CD14-positive monocyte (primary cell): ENCODE results near the gene AHNAK2. TPM values are rescaled to one million over a fixed set of nuclear protein-coding genes. Genes with fewer than 3 reads are reported as not detected.

ENCODE experiments used
- DNase-seq, 3 donors: peaks; one replicate each; pipeline ENCODE4 v3.0.0-alpha.2; 2011 to 2022
- H2AFZ ChIP-seq: 2 replicates; pipeline ENCODE4 v1.6.0; 2012; ENCODE audit warnings: mild to moderate bottlenecking, low read depth, low read length, inconsistent platforms; ENCODE audit not compliant: insufficient read depth, poor library complexity, severe bottlenecking
- H3K27ac ChIP-seq, 2 donors: 1 replicate in 1 of 2; 2 replicates in 1 of 2; pipeline ENCODE4 v1.5.1; 2012 to 2013; ENCODE audit warnings: low read length in 2 of 2, control low read depth in 1 of 2, inconsistent platforms in 1 of 2, low read depth in 1 of 2, mild to moderate bottlenecking in 1 of 2
- H3K27me3 ChIP-seq, 2 donors: one replicate each; pipeline versions ENCODE4 v1.6.0 to v1.6.1; 2011 to 2013; ENCODE audit warnings: low read length in 2 of 2; ENCODE audit not compliant: control insufficient read depth in 2 of 2, insufficient read depth in 2 of 2
- H3K36me3 ChIP-seq, 2 donors: replicated peaks in 1 of 2; 1 replicate in 1 of 2; 2 replicates in 1 of 2; pipeline versions ENCODE4 v1.5.1 to v1.6.1; 2012 to 2013; ENCODE audit warnings: low read length in 2 of 2, control low read depth in 1 of 2, inconsistent platforms in 1 of 2, mild to moderate bottlenecking in 1 of 2; ENCODE audit not compliant: insufficient read depth in 2 of 2, control insufficient read depth in 1 of 2
- H3K4me1 ChIP-seq, 2 donors: 1 replicate in 1 of 2; 2 replicates in 1 of 2; pipeline versions ENCODE4 v1.5.1 to v1.6.1; 2012 to 2013; ENCODE audit warnings: low read length in 2 of 2, control low read depth in 1 of 2, inconsistent platforms in 1 of 2, mild to moderate bottlenecking in 1 of 2, moderate library complexity in 1 of 2; ENCODE audit not compliant: insufficient read depth in 2 of 2, control insufficient read depth in 1 of 2
- H3K4me2 ChIP-seq: replicated peaks from 2 replicates; pipeline ENCODE3; 2012; ENCODE audit warnings: low read length, moderate library complexity, mild to moderate bottlenecking; ENCODE audit not compliant: poor library complexity, severe bottlenecking; ENCODE audit errors: extremely low read depth
- H3K4me3 ChIP-seq, 3 experiments: fragments of 200-600 bp in 1 of 3; sonication (generic) in 1 of 3; replicated peaks in 1 of 3; 1 replicate in 2 of 3; 2 replicates in 1 of 3; pipeline ENCODE4 v1.5.1; 2011 to 2013; ENCODE audit warnings: low read length in 3 of 3, mild to moderate bottlenecking in 3 of 3, control low read depth in 2 of 3, low read depth in 2 of 3, inconsistent platforms in 1 of 3, moderate library complexity in 1 of 3
- H3K79me2 ChIP-seq: 2 replicates; pipeline ENCODE4 v1.6.0; 2012; ENCODE audit warnings: mild to moderate bottlenecking, control low read depth, inconsistent platforms, low read length, moderate library complexity; ENCODE audit not compliant: insufficient read depth
- H3K9ac ChIP-seq: 2 replicates; pipeline ENCODE4 v1.6.0; 2017; ENCODE audit warnings: low read length, mild to moderate bottlenecking; ENCODE audit not compliant: insufficient read depth, poor library complexity, severe bottlenecking
- H3K9me3 ChIP-seq, 2 donors: replicated peaks in 1 of 2; 1 replicate in 1 of 2; 2 replicates in 1 of 2; pipeline versions ENCODE4 v1.5.1 to v1.6.1; 2012 to 2013; ENCODE audit warnings: low read length in 2 of 2, control low read depth in 1 of 2; ENCODE audit not compliant: control insufficient read depth in 1 of 2, insufficient read depth in 1 of 2
- H4K20me1 ChIP-seq: 2 replicates; pipeline ENCODE4 v1.6.0; 2012; ENCODE audit warnings: mild to moderate bottlenecking, low read length, control low read depth, moderate library complexity; ENCODE audit not compliant: insufficient read depth
- H3K27ac Mint-ChIP-seq, 7 donors: one replicate each; pipeline ENCODE4 v1.8.0; 2020; ENCODE audit warnings: mild to moderate bottlenecking in 7 of 7, mixed read lengths in 7 of 7, moderate library complexity in 6 of 7, inconsistent platforms in 2 of 7
- H3K27me3 Mint-ChIP-seq, 3 donors: one replicate each; pipeline ENCODE4 v1.8.0; 2021 to 2022; ENCODE audit warnings: low read depth in 3 of 3, mild to moderate bottlenecking in 3 of 3, mixed read lengths in 3 of 3, moderate library complexity in 3 of 3, inconsistent platforms in 1 of 3
- H3K36me3 Mint-ChIP-seq, 2 donors: one replicate each; pipeline ENCODE4 v1.8.0; 2020; ENCODE audit warnings: mixed read lengths in 2 of 2, inconsistent platforms in 1 of 2, mild to moderate bottlenecking in 1 of 2
- H3K4me1 Mint-ChIP-seq: one replicate; pipeline ENCODE4 v1.8.0; 2020; ENCODE audit warnings: mild to moderate bottlenecking, mixed read lengths
- H3K4me3 Mint-ChIP-seq, 2 donors: one replicate each; pipeline ENCODE4 v1.8.0; 2020; ENCODE audit warnings: mild to moderate bottlenecking in 2 of 2, mixed read lengths in 2 of 2, moderate library complexity in 1 of 2
- H3K9me3 Mint-ChIP-seq, 7 donors: one replicate each; pipeline ENCODE4 v1.8.0; 2020 to 2022; ENCODE audit warnings: mixed read lengths in 7 of 7, mild to moderate bottlenecking in 6 of 7, moderate library complexity in 6 of 7, inconsistent platforms in 2 of 7
- CTCF ChIP-seq: fragments of 200-600 bp; IDR thresholded peaks from one replicate; pipeline ENCODE4 v1.8.0; 2022; ENCODE audit warnings: antibody characterized with exemption, mild to moderate bottlenecking
- WGBS: methylation state at CpG from one replicate; pipeline ENCODE4 v1.1.5; 2013; ENCODE audit warnings: missing lambda C conversion rate; ENCODE audit not compliant: insufficient coverage; 5-methylcytosine and 5-hydroxymethylcytosine counted together
- intact Hi-C, 2 donors: fragments of 100-400 bp; cut with micrococcal nuclease; formaldehyde crosslinking; loops; one replicate each; pipeline versions ENCODE4 v1.15.0 to v1.15.1; 2023
- polyA plus RNA-seq, 3 donors: library from polyadenylated mRNA; depleted of rRNA in 1 of 3; unstranded in 2 of 3; stranded (reverse) in 1 of 3; fragments of 300-500 nt in 2 of 3; fragments of >200 nt in 1 of 3; fragmentation: Illumina TruSeq in 2 of 3; gene quantifications; 1 replicate in 2 of 3; 2 replicates in 1 of 3; pipeline ENCODE4 v1.2.3, GENCODE V29; 2012 to 2021

AHNAK2 gene
- polyA plus RNA-seq, 3 donors: 0.01 TPM; not detected in 2

DNA sequence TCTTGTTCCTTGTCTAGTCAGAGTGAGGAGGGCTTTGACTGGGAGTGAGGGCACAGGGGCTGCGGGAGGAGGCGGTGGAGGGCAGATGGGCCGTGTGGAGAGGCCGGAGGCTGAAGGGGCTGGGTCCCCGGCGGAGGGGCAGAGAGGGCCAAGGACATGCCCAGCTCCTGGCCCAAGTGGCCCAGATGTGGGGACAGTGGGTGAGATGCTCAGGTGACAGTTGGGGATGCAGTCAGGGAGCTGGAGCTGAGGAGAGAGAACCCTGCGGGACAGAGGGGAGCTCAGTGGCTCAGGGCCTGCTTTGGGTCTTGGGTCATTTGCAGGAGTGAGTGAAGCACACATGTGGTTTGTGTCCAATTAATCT lies 80.0 kb downstream of the AHNAK2 start:
- peak overlapping the region in 1 of 7 donors; percentile 19 for H3K27ac Mint-ChIP-seq

DNA sequence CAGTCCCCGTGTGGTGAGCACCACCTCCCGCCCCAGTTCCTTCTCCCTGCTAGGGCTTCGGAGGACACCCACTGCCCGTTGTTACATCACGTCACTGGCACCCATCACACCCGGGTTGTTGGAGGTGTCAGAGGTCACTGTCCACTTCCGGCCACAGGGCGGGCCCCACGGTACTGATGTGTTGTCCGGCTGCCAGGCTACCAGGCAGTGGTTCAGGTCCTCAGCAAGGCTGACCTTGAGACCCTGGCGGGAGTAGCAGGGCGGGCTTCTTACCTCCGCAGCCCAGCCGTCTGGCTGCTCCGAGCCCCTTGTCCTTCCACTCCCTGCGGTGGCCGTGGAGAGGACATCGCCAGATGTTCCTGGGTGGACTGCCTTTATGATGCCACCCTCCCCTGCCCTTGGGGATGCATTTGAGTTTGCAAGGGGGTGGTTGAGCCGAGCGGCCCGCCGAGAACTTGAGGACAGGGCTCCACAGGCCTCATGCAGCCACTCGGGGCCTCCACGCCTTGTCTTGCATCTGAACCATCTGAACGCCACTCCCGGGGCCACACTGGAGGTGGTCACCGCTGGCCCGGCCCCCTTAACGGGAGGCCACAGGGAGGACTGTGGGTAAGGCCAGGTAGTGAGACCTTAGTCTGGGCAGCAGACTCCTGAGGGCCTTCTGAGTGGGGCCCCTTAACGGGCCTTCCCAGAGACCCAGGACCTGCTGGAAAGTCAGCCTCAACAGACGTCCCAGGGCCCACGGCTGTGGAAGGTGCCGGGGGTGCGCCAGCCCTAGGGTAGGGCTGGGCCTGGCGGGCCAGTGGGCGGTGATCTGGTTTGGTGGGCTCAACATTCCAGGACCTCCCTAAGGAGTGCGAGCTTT lies 80.6 kb downstream of the AHNAK2 start:
- intact Hi-C loops: no loop called here
- no peaks in the 10 kb centered on the region for H3K9me3 ChIP-seq
- no peaks in the 10 kb centered on the region for H3K27me3 ChIP-seq
- H4K20me1 ChIP-seq: no peaks in the 10 kb centered on the region
- H3K4me2 ChIP-seq: no peak overlapping the region
- no peak for TF ChIP-seq CTCF
- H3K9me3 Mint-ChIP-seq: peaks cover 0 to 1% (median 0%) of the 10 kb centered on the region in 7 donors
- H3K27ac Mint-ChIP-seq: peak overlapping the region in 1 of 7 donors; percentile 19
- peak in 1 of 3 donors; percentile 1 for DNase-seq
- no peaks in the 10 kb centered on the region for H3K36me3 ChIP-seq
- no peaks in the 10 kb centered on the region for H3K36me3 Mint-ChIP-seq
- no peak overlapping the region for H3K4me3 Mint-ChIP-seq
- H3K79me2 ChIP-seq: no peaks in the 10 kb centered on the region
- H3K27ac ChIP-seq: no peak overlapping the region
- peaks cover 8 to 13% (median 9%) of the 10 kb centered on the region in 3 donors for H3K27me3 Mint-ChIP-seq
- no peaks in the 10 kb centered on the region for H3K4me1 ChIP-seq
- 94% methylated on average over 35 of the region's 37 CpGs for WGBS
- no peaks in the 10 kb centered on the region for H3K4me1 Mint-ChIP-seq
- no peak overlapping the region for H2AFZ ChIP-seq
- H3K4me3 ChIP-seq: no peak overlapping the region
- no peak overlapping the region for H3K9ac ChIP-seq

More for the DNA sequence above, 80.0 kb downstream of the AHNAK2 start:
- TF ChIP-seq CTCF: no peak
- Histone ChIP-seq H3K9ac (no peak overlapping the region), H3K27me3 (no peaks in the 10 kb centered on the region), H3K4me1 (no peaks in the 10 kb centered on the region), H3K79me2 (no peaks in the 10 kb centered on the region), H3K9me3 (no peaks in the 10 kb centered on the region), H4K20me1 (no peaks in the 10 kb centered on the region), H3K4me2 (no peak overlapping the region), H3K27ac (no peak overlapping the region), H2AFZ (no peak overlapping the region), H3K4me3 (no peak overlapping the region), H3K36me3 (no peaks in the 10 kb centered on the region)
- WGBS: 95% methylated on average over 6 of the region's 7 CpGs
- Mint-ChIP-seq H3K4me3 (no peak overlapping the region), H3K36me3 (no peaks in the 10 kb centered on the region), H3K9me3 (peaks cover 0 to 1% (median 0%) of the 10 kb centered on the region in 7 donors), H3K4me1 (no peaks in the 10 kb centered on the region), H3K27me3 (peaks cover 7 to 13% (median 13%) of the 10 kb centered on the region in 3 donors)
- no peak for DNase-seq
- intact Hi-C loops: no loop called here
